ENCODE data around the gene LUC7L.

Gene LUC7L, protein sequence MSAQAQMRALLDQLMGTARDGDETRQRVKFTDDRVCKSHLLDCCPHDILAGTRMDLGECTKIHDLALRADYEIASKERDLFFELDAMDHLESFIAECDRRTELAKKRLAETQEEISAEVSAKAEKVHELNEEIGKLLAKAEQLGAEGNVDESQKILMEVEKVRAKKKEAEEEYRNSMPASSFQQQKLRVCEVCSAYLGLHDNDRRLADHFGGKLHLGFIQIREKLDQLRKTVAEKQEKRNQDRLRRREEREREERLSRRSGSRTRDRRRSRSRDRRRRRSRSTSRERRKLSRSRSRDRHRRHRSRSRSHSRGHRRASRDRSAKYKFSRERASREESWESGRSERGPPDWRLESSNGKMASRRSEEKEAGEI

DNA sequence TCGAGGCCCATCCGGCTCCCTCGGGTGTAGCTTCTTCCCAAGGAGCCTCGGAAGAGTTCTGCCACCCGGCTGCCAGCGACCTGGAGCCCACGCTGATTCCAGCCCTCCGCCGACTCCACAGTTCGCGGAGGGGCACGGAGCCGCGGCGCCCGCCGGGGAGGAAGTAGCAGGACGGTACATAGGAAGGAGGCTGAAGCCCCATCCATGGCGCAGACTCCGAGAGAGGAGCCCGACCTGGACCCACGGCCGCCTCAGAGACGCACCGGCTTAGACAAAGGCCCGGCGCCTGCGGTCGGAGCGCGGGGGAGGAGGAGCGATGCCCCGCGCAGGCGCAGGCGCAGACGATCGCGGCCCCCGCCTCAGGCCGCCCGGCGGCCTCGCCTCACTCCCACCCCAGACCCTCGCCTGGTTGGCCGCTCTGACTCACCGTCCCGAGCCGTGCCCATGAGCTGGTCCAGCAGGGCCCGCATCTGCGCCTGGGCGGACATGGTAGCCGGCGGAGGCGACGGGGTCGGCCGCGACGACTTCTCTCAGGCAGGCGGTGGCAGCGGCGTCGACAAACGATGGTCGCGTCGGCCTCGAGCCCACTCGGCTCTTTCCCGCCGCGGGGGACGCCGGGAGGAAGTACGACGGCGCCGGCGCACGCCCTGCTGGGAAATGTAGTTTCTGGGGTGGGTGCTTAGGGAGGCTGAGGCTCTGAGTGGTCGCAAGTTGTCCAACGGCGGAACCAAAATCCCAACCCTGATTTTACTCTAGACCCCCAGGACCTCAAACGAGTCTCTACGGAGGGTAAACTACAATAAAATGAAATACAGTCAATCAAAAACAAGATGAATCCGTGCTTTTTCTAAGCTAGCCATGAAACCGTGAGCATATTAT lies at the start of gene LUC7L:
LUC7L (minus strand) TSS at position 598 of the 879 bp plus-strand sequence; CDS start at position 488, 110 bp downstream.
- peaks cover 6% of the 10 kb centered on the region for H3K4me1 ChIP-seq (ENCODE audit: control insufficient read depth, insufficient read depth, low read length)
- H3K9ac ChIP-seq (ENCODE audit: low read depth, low read length), result peak within 1 kb of the TSS; percentile 99
- H3K27me3 ChIP-seq (ENCODE audit: control insufficient read depth, insufficient read depth, low read length), result no peaks in the 10 kb centered on the region
- H3K4me3 ChIP-seq (ENCODE audit: low read depth, low read length), result peak within 1 kb of the TSS; percentile 98
- no peaks in the 10 kb centered on the region for H3K9me3 ChIP-seq (ENCODE audit: control insufficient read depth, insufficient read depth, low read length)
- H3K27ac ChIP-seq (ENCODE audit: low read depth, low read length), result peak within 1 kb of the TSS; percentile 99
- peaks cover 39% of the 10 kb centered on the region for H3K36me3 ChIP-seq (ENCODE audit: control insufficient read depth, insufficient read depth, low read length)

DNA sequence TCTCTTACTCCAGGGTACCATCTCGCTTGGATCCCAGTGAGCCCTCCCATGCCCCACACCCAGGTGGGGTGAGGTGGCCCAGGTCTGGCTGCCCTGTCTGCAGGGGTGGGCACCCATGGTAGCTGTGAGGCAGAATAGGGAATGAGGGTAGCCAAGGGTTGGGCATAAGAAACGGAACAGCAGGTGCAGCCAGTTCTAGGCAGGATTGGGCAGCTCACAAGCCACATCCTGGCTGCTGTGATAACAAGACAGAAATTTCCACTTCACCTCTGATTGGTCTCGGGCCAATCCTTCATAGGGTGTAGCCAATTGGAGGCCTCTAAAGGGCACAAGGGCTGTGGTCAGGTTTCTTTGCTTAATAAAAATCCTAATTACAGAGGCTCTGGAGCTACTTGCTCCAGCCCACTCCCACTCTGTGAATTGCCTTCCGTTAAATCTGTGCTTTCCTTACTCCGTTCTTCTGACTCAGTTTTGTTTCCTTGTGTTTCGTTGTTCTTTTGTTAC lies 49.7 kb upstream of the LUC7L start:
- no peak overlapping the region for H3K4me3 ChIP-seq (ENCODE audit: low read depth, low read length)
- no peaks in the 10 kb centered on the region for H3K4me1 ChIP-seq (ENCODE audit: control insufficient read depth, insufficient read depth, low read length)
- H3K27me3 ChIP-seq (ENCODE audit: control insufficient read depth, insufficient read depth, low read length), result peaks cover 49% of the 10 kb centered on the region
- no peaks in the 10 kb centered on the region for H3K36me3 ChIP-seq (ENCODE audit: control insufficient read depth, insufficient read depth, low read length)
- H3K9me3 ChIP-seq (ENCODE audit: control insufficient read depth, insufficient read depth, low read length), result no peaks in the 10 kb centered on the region
- no peak overlapping the region for H3K27ac ChIP-seq (ENCODE audit: low read depth, low read length)
- no peak overlapping the region for H3K9ac ChIP-seq (ENCODE audit: low read depth, low read length)

DNA sequence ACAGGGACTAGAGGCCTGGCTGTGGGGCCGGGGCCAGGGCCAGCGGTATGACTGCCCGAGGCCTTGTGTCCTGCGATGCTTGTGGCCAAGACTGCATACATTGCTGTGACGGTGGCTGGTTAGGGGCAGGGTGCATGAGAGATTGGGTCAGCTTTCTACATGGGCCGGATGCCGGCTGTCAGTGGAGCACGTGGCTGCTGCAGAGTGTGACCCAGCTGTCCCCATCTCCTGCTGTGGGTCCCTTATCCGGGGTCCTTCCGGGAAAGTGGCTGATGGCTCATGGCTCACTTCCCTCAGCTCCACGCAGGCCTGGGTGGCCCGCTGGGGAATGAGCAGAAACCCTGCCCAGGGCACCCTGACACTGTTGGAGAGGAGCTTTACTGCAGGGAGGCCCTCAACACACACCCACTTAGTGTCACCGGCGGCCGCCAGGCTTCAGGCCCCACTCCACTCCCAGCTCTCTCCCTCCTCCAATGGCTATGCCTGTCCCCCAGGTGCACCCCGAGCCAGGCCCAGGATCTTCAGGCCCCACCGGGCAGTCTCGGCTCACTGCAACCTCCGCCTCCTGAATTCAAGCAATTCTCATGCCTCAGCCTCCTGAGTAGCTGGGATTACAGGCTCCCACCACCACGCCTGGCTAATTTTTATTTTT lies 47.3 kb upstream of the LUC7L start:
- Histone ChIP-seq H3K27me3 (ENCODE audit: control insufficient read depth, insufficient read depth, low read length) (peaks cover 45% of the 10 kb centered on the region), H3K9ac (ENCODE audit: low read depth, low read length) (no peak overlapping the region), H3K4me1 (ENCODE audit: control insufficient read depth, insufficient read depth, low read length) (no peaks in the 10 kb centered on the region)

DNA sequence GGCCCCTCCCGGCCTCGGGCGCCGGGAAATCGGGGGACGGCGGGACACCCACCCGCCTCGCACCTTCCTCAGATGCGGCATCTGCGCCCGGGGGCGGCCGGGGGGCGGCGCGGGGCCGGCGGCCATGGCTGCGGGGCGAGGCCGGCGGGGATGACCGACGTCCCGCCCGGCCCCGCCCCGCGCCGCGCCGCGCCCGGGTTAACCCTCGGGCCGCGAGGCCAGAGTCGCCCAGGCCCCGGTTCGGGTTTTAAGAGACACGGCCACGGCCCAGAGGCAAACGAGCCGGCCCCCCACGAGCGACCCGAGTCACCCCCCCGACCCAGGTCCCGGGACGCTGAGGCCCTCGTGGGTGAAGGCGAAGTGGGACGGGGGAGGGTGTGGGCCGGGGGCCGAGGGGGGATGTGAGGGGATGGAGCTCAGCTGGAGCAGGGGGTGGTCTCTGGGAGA lies 46.6 kb upstream of the LUC7L start, which contains the start of gene RGS11:
RGS11 (minus strand) TSS at position 159 of the 447 bp plus-strand sequence; CDS start at position 126, 33 bp downstream.
- no peaks in the 10 kb centered on the region for H3K9me3 ChIP-seq (ENCODE audit: control insufficient read depth, insufficient read depth, low read length)
- H3K36me3 ChIP-seq (ENCODE audit: control insufficient read depth, insufficient read depth, low read length), result no peaks in the 10 kb centered on the region
- peak within 1 kb of the TSS; percentile 65 for H3K4me3 ChIP-seq (ENCODE audit: low read depth, low read length)
- no peak within 1 kb of the TSS for H3K27ac ChIP-seq (ENCODE audit: low read depth, low read length)
- no peaks in the 10 kb centered on the region for H3K4me1 ChIP-seq (ENCODE audit: control insufficient read depth, insufficient read depth, low read length)
- no peak within 1 kb of the TSS for H3K9ac ChIP-seq (ENCODE audit: low read depth, low read length)
- peaks cover 37% of the 10 kb centered on the region for H3K27me3 ChIP-seq (ENCODE audit: control insufficient read depth, insufficient read depth, low read length)

More for the DNA sequence above, 47.3 kb upstream of the LUC7L start:
- Histone ChIP-seq H3K27ac (ENCODE audit: low read depth, low read length) (no peak overlapping the region), H3K4me3 (ENCODE audit: low read depth, low read length) (no peak overlapping the region), H3K36me3 (ENCODE audit: control insufficient read depth, insufficient read depth, low read length) (no peaks in the 10 kb centered on the region), H3K9me3 (ENCODE audit: control insufficient read depth, insufficient read depth, low read length) (no peaks in the 10 kb centered on the region)

DNA sequence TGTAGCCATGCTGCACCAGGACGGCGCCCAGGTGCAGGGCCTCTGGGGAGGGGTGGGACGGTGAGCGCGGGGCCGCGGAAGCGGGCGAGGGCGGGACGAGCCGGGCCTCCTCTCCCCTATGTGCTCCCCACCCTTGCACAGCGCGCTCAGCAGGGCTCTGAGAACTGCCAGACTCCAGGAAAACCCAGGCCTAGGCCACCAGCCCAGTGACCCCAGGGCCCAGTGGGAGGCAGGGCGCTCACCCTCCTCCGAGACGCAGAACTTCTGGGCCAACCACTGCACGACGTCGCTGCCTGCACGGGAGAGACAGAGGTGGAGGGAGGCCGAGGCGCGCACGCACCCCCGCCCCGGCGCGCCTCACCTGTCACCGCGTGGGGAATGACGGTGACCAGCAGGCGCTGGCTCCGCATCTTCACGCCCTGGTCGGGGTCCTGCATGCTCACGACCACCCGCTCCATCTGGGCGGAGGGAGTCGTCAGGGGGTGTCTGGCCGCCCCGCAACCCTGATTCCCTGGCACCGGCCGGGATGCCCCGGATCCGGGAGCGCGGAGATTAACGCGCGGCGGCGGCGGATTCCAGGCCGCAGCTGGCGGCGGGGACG lies 45.9 kb upstream of the LUC7L start:
- Histone ChIP-seq H3K4me3 (ENCODE audit: low read depth, low read length) (peak overlapping the region; percentile 65), H3K27me3 (ENCODE audit: control insufficient read depth, insufficient read depth, low read length) (peaks cover 34% of the 10 kb centered on the region), H3K9me3 (ENCODE audit: control insufficient read depth, insufficient read depth, low read length) (no peaks in the 10 kb centered on the region), H3K4me1 (ENCODE audit: control insufficient read depth, insufficient read depth, low read length) (no peaks in the 10 kb centered on the region), H3K27ac (ENCODE audit: low read depth, low read length) (no peak overlapping the region), H3K9ac (ENCODE audit: low read depth, low read length) (no peak overlapping the region), H3K36me3 (ENCODE audit: control insufficient read depth, insufficient read depth, low read length) (no peaks in the 10 kb centered on the region)

DNA sequence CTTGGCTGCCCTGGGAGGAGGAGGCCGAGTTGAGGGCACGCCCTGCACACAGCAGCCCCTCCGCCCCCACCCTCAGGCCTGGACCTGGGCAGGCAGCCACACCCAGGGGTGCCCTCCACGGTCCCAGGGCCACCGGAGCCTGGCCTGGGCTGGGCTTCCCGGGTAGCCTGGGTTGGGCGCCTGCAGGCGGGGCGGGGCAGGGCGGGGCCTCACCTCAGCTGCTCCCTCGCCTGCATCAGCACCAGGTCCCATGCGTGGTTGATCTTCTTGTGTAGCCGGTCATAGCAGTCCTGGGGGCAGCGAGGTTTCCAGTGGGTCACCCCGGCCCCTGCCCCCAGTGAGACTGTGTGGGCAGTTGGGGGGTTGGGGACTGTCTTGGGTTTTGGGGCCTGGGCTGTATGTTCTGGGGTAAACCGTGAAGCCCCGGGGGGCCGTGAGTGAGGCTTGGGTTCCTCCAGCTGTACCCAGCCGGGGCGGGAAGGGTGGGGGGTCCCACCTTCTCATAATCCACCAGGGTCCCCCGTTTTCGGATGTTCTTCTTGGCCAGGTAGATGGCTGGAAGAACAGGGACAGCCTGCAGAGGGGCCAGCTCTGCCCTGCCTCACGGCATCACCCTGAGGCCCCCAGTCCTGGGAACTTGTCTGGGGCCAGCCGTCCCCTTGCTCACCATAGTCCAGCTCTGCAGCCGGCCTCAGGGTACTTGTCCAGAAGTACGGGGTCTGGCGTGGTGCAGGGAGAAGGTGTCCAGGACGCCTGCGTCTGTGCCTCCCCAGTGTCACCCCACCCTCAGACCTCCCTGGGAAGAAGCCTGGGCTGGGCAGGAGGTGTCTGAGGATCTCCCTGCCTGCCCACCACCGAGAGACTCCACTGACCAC lies 44.5 kb upstream of the LUC7L start:
- Histone ChIP-seq H3K36me3 (ENCODE audit: control insufficient read depth, insufficient read depth, low read length) (no peaks in the 10 kb centered on the region), H3K9ac (ENCODE audit: low read depth, low read length) (no peak overlapping the region), H3K27me3 (ENCODE audit: control insufficient read depth, insufficient read depth, low read length) (peaks cover 23% of the 10 kb centered on the region), H3K4me3 (ENCODE audit: low read depth, low read length) (no peak overlapping the region), H3K27ac (ENCODE audit: low read depth, low read length) (no peak overlapping the region), H3K9me3 (ENCODE audit: control insufficient read depth, insufficient read depth, low read length) (no peaks in the 10 kb centered on the region), H3K4me1 (ENCODE audit: control insufficient read depth, insufficient read depth, low read length) (no peaks in the 10 kb centered on the region)

DNA sequence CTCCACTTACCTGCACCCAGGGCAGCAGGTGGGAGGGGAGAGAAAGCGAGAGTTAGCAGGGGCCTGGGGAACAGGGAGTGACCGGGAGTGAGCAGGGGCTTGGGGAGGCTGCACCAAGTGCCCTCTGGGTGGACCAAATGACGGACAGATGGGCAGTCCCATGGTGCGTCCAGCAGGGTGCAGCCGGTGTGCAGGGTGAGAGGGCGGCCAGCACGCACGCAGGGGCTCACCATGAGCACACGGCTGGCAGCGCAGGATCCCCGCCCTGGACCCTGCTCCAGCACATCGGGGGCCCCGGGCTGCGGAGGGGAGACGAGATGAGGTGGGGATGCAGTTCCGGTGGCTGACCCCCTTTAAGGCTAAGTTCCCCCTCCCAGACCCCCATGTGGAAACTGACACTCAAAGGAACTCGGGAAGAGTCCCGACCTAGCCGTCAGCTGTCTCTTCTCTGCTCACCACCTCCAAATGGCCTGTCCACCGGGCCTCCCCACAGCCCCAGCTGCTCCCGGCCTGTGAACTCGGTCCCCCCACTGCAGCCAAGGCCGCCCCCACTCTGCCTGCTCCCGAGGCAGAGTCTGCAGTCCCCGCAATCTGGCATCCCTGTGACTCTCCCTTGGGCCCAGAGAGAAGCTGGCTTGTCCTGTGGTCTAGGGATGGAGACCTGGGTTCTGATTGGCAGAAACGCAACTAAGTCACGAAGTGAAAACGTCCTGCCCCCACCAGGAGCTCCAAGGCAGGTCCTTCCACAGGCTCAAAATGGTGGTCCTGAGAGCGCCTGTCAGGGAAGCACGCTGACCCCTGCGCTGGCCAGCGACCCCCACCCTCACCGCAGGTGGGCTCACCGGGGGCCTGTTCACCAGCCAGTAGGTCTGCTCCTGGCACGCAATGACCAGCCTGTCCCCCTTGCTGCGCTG lies 43.6 kb upstream of the LUC7L start:
- Histone ChIP-seq H3K36me3 (ENCODE audit: control insufficient read depth, insufficient read depth, low read length) (no peaks in the 10 kb centered on the region), H3K4me3 (ENCODE audit: low read depth, low read length) (no peak overlapping the region), H3K27me3 (ENCODE audit: control insufficient read depth, insufficient read depth, low read length) (peaks cover 23% of the 10 kb centered on the region), H3K27ac (ENCODE audit: low read depth, low read length) (no peak overlapping the region), H3K9ac (ENCODE audit: low read depth, low read length) (no peak overlapping the region), H3K4me1 (ENCODE audit: control insufficient read depth, insufficient read depth, low read length) (no peaks in the 10 kb centered on the region), H3K9me3 (ENCODE audit: control insufficient read depth, insufficient read depth, low read length) (no peaks in the 10 kb centered on the region)

DNA sequence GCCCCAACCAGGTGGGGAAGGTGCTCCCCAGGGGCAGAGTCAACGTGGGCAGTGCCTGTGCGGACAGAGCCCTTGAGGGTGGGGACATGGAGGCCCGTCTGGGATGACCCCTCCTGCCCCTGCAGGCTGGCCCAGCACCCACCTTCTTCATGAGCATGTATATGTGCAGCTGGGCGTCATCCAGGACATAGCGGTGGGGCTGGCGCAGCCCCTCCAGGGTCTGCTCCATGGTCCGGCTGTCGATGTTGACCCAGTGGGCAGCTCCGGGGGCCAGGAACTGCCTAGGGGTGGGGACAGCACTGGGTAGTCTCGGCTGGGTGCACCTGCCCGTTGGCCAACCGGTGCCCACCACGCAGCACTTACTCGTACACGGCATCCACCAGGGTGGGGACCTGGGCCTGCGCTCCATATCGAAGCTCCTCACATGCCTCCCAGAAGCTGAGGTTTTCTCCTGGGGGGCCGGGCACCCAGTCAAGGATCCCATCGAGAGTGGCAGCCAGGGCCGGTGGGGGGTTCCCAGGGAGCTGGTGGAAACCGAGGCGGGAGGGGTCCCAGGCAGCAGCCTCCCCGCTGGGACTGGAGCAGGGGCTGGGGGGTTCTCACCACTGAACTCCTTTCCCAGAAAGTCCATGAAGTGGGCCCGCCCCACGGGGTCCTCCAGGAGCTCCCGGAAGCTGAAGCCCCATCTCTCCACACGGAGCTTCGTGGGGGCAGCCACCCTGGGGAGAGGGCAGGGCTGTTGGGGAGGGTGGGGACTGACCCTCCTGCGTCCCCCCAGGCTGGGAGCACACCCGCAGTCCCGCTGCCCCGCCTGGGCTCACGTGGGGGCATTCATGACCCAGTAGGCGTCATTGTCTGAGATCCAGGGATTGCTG lies 41.4 kb upstream of the LUC7L start:
- Histone ChIP-seq H3K9me3 (ENCODE audit: control insufficient read depth, insufficient read depth, low read length) (no peaks in the 10 kb centered on the region), H3K4me3 (ENCODE audit: low read depth, low read length) (no peak overlapping the region), H3K27ac (ENCODE audit: low read depth, low read length) (no peak overlapping the region), H3K36me3 (ENCODE audit: control insufficient read depth, insufficient read depth, low read length) (no peaks in the 10 kb centered on the region), H3K9ac (ENCODE audit: low read depth, low read length) (no peak overlapping the region), H3K27me3 (ENCODE audit: control insufficient read depth, insufficient read depth, low read length) (peaks cover 14% of the 10 kb centered on the region), H3K4me1 (ENCODE audit: control insufficient read depth, insufficient read depth, low read length) (no peaks in the 10 kb centered on the region)
